Measurements from ENCODE around the gene PLCB1. TPM values are rescaled to one million over a fixed set of nuclear protein-coding genes. Genes with fewer than 3 reads are reported as not detected.

PLCB1 gene
- total and polyA plus RNA-seq, 10 of the 15 experiments (the other 5 are each of a cell fraction or from before 2014, with no cell fraction given): 0.05 to 5.3 (median 0.17) TPM; not detected in 1

DNA sequence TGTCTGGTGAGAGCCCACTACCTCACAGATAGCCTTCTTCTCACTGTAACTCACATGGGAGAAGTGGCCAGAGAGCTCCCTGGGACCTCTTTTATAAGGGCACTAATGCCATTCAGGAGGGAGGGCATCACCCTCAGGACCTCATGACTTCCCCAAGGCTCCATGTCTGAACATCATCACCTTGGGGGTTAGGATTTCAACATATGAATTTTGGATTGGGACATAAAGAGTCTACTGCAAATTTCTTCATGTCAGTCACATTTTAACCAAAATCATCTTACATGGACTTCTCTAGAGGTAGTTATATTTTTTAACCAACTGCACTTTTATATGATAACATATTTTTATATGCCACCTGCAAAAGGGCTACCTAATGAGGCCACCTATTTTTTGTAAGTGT is 324.7 kb downstream of the PLCB1 start:
- FAIRE-seq (no peak), DNase-seq (ENCODE audit: low read depth, low spot score) (no peak), ATAC-seq (no peak)
- H3K9me3 ChIP-seq (replicated peaks; ENCODE audit: control insufficient read depth, insufficient read depth, low read length): no peaks in the 10 kb centered on the region
- intact Hi-C loops (cut with micrococcal nuclease; ENCODE audit: unreplicated experiment) (no loop called here), in situ Hi-C loops (cut with MboI) (no loop called here)
- H4K20me1 ChIP-seq (ENCODE audit: control insufficient read depth, insufficient read depth): no peaks in the 10 kb centered on the region
- BruUV-seq (replicated peaks): no TSS peak
- H3K27me3 ChIP-seq (replicated peaks in 1 of 2; ENCODE audit: control insufficient read depth in 2 of 2, insufficient read depth in 2 of 2, low read length in 1 of 2): no peaks in the 10 kb centered on the region
- ChIA-PET CTCF (interaction anchor here (0.6 to 3.0 kb wide), 3 partner anchors 69 to 1342 kb away, joined by 3 to 14 read pairs (median 3); no protein-coding TSS in a partner anchor), RAD21 (ENCODE audit: unreplicated experiment) (no interaction called here), SMC1A (ENCODE audit: uncharacterized antibody, unreplicated experiment) (interaction anchor here (0.9 kb wide), 1 partner anchor 68 kb away, joined by 4 read pairs; no protein-coding TSS in a partner anchor), POLR2A (no interaction called here)
- no peak overlapping the region for H3K4me3 ChIP-seq
- no peak overlapping the region for H3K9ac ChIP-seq (ENCODE audit: control insufficient read depth, insufficient read depth, low read length)
- H3K27ac ChIP-seq (ENCODE audit: control insufficient read depth, insufficient read depth): no peak overlapping the region
- H2AFZ ChIP-seq (ENCODE audit: control insufficient read depth, low read depth, low read length): no peak overlapping the region
- no peaks in the 10 kb centered on the region for H3K36me3 ChIP-seq (ENCODE audit: control insufficient read depth in 2 of 2, insufficient read depth in 2 of 2, low read length in 1 of 2)
- no peak overlapping the region for H3K4me2 ChIP-seq (ENCODE audit: control insufficient read depth, insufficient read depth)
- no peak for TF ChIP-seq TCF7 (IDR thresholded peaks at IDR 0.05; ENCODE audit: borderline replicate concordance)
- no peak for TF ChIP-seq SPI1 (IDR thresholded peaks at IDR 0.05; ENCODE audit: borderline replicate concordance, insufficient read depth, low read depth, low read length)
- no peak for TF ChIP-seq DPF2 (IDR thresholded peaks at IDR 0.05)
- TF ChIP-seq GATAD2B (conservative IDR thresholded peaks at IDR 0.05; ENCODE audit: low read depth): no peak
- TF ChIP-seq ELK1 (IDR thresholded peaks at IDR 0.05; ENCODE audit: low read depth, low read length): no peak
- TF ChIP-seq RFX5 (IDR thresholded peaks at IDR 0.05; ENCODE audit: low read depth, low read length): no peak
- TF ChIP-seq KDM1A (IDR thresholded peaks at IDR 0.05; ENCODE audit: borderline replicate concordance): no peak
- TF ChIP-seq SIN3A (IDR thresholded peaks at IDR 0.05; ENCODE audit: low read depth, low read length): no peak
- no peak for TF ChIP-seq POLR2A (IDR thresholded peaks at IDR 0.05; ENCODE audit: low read depth, low read length)
- TF ChIP-seq ZZZ3 (IDR thresholded peaks at IDR 0.05; ENCODE audit: control insufficient read depth, insufficient read length, low read depth): no peak
- TF ChIP-seq, protein P1, sequence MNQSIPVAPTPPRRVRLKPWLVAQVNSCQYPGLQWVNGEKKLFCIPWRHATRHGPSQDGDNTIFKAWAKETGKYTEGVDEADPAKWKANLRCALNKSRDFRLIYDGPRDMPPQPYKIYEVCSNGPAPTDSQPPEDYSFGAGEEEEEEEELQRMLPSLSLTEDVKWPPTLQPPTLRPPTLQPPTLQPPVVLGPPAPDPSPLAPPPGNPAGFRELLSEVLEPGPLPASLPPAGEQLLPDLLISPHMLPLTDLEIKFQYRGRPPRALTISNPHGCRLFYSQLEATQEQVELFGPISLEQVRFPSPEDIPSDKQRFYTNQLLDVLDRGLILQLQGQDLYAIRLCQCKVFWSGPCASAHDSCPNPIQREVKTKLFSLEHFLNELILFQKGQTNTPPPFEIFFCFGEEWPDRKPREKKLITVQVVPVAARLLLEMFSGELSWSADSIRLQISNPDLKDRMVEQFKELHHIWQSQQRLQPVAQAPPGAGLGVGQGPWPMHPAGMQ (IDR thresholded peaks at IDR 0.05; ENCODE audit: borderline replicate concordance): no peak
- no peak for TF ChIP-seq NFYA (IDR thresholded peaks at IDR 0.05; ENCODE audit: borderline replicate concordance, low read depth, low read length)
- TF ChIP-seq SUPT20H (IDR thresholded peaks at IDR 0.05; ENCODE audit: borderline replicate concordance, control insufficient read depth, low read depth, low read length): no peak
- no peak for TF ChIP-seq STAT3 (IDR thresholded peaks at IDR 0.05; ENCODE audit: low read depth, low read length)
- TF ChIP-seq NFIC (IDR thresholded peaks at IDR 0.05; ENCODE audit: low read depth, low read length): no peak
- TF ChIP-seq LARP7 (IDR thresholded peaks at IDR 0.05): no peak
- TF ChIP-seq PML (IDR thresholded peaks at IDR 0.05; ENCODE audit: low read length): no peak
- TF ChIP-seq, protein P2, sequence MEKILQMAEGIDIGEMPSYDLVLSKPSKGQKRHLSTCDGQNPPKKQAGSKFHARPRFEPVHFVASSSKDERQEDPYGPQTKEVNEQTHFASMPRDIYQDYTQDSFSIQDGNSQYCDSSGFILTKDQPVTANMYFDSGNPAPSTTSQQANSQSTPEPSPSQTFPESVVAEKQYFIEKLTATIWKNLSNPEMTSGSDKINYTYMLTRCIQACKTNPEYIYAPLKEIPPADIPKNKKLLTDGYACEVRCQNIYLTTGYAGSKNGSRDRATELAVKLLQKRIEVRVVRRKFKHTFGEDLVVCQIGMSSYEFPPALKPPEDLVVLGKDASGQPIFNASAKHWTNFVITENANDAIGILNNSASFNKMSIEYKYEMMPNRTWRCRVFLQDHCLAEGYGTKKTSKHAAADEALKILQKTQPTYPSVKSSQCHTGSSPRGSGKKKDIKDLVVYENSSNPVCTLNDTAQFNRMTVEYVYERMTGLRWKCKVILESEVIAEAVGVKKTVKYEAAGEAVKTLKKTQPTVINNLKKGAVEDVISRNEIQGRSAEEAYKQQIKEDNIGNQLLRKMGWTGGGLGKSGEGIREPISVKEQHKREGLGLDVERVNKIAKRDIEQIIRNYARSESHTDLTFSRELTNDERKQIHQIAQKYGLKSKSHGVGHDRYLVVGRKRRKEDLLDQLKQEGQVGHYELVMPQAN (conservative IDR thresholded peaks at IDR 0.05): no peak
- H3K4me1 ChIP-seq (ENCODE audit: control insufficient read depth, insufficient read depth, low read length): no peaks in the 10 kb centered on the region
- H3K79me2 ChIP-seq (ENCODE audit: control insufficient read depth, insufficient read depth, low read length): no peaks in the 10 kb centered on the region
